HG02763 (cell line): ENCODE results near the gene CFAP52.
"Not testable (repeated sequence)": the region's sequence is repeated elsewhere in the genome, so short reads cannot be mapped to it uniquely, and the experiment has no call there.

Experiments
- ATAC-seq: cut with Tn5 transposase; IDR thresholded peaks from one replicate; pipeline ENCODE4 v1.9.1; 2021; ENCODE audit warnings: mild to moderate bottlenecking, moderate library complexity; ENCODE audit not compliant: unreplicated experiment

The CFAP52 gene

GRCh38 chr17:9576521-9577372, at the start of gene CFAP52:
Gene CFAP52, plus strand, starts transcription at chr17:9576642. Its CDS starts 54 bp downstream, at chr17:9576696.
- ATAC-seq, result no peak

- ATAC-seq, result no peak
Observed at GRCh38 chr17:9527788-9528187, 48.7 kb upstream of the CFAP52 start.

DNA sequence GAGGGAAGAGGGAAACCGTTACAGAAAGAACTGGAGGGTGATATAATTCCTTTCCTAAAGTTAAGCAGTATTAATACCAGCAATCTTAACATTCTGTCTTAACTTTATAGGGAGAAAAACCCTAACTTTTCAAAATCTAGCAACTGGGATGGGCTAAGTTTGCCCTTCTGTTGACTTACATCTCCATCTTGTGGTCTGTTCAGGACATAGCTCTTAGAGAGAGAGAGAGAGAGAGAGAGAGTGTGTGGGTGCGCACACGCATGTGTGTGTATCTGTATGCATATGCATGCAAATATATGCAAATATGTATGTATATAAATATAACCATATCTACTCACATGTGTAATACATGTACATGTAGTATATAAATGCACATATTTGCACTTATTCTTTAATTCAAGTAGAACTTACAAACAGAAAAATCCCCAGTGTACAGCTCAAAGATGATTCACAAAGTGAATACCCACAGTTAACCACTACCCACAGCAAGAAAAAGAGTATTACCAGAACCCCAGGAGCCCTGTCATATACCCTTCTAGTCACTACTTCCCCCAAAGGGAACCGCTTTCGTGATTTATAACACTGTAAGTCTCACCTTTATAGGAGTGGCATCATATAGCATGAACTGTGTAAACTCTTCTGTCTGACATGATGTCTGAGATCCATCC, 47.3 kb upstream of the CFAP52 start:
- ATAC-seq, result no peak

- no peak for ATAC-seq
Observed at GRCh38 chr17:9531034-9531433, 45.4 kb upstream of the CFAP52 start.

- no peak for ATAC-seq
Observed at GRCh38 chr17:9532715-9533114, 43.7 kb upstream of the CFAP52 start.

GRCh38 chr17:9533441-9533840, 43.0 kb upstream of the CFAP52 start:
- ATAC-seq, result no peak

DNA sequence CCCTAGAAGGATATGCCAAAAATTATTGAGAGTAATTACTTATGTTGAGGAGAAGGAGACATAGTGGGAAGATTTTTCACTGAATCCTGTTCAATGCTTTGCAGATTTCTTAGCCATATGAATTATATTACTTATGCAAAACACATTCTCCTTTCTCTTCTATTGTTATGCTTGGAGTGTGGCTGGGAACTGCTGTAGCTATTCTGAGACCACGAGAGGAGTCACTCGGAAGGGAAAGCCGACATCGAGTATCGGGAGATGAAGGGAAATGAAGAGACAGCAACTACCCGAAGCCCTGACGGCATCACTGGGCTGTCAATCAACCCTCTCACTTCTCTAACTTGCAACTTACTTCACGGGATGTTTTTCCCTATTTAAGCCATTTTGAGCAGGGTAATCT, 40.4 kb upstream of the CFAP52 start:
- ATAC-seq, result no peak

GRCh38 chr17:9537177-9537776, 39.2 kb upstream of the CFAP52 start:
- no peak for ATAC-seq

- no peak for ATAC-seq
Observed at GRCh38 chr17:9538626-9539025, 37.8 kb upstream of the CFAP52 start.

- no peak for ATAC-seq
Observed at GRCh38 chr17:9541718-9542117, 34.7 kb upstream of the CFAP52 start.

- ATAC-seq, result no peak
Observed at GRCh38 chr17:9544221-9544620, 32.2 kb upstream of the CFAP52 start.

DNA sequence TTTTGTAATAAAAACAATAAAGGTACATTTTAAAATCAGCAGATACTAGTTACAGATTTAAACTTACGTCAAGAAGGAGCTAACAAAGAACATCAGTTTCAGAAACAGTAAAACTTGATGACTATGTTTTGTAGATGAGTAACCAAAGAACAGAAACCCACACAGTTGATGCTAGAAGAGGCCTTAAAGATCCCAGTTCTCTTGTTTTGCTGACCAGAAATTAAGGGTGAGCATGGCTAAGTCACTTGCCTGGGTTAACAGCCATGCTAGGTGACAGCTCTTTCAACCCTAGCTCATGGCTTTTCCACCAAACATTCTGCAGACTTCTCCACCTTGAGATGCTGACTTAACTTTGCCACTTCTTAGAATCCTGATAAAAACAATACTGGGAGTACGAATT, 27.2 kb upstream of the CFAP52 start:
- no peak for ATAC-seq

GRCh38 chr17:9553181-9553580, 23.3 kb upstream of the CFAP52 start:
- ATAC-seq, result no peak

- no peak for ATAC-seq
Observed at GRCh38 chr17:9553596-9553995, 22.8 kb upstream of the CFAP52 start.

- not testable (repeated sequence) for ATAC-seq
Observed at GRCh38 chr17:9554715-9555114, 21.7 kb upstream of the CFAP52 start.

GRCh38 chr17:9557161-9557755, 19.2 kb upstream of the CFAP52 start:
- ATAC-seq, result no peak

GRCh38 chr17:9557857-9558256, 18.6 kb upstream of the CFAP52 start:
- no peak for ATAC-seq

DNA sequence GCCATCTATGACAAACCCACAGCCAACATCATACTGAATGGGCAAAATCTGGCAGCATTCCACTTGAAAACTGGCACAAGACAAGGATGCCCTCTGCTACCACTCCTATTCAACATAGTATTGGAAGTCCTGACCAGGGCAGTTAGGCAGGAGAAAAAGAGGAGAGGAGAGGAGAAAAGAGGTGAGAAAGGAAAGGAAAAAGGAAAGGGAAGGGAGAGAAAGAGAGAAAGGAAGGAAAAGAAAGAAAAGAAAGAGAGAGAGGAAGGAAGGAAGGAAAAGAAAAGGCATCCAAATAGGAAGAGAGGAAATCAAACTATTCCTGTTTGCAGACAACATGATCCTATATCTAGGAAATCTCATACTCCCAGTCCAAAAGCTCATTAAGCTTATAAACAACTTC, 12.3 kb upstream of the CFAP52 start:
- no peak for ATAC-seq

GRCh38 chr17:9566067-9566466, 10.4 kb upstream of the CFAP52 start:
- ATAC-seq, result no peak

DNA sequence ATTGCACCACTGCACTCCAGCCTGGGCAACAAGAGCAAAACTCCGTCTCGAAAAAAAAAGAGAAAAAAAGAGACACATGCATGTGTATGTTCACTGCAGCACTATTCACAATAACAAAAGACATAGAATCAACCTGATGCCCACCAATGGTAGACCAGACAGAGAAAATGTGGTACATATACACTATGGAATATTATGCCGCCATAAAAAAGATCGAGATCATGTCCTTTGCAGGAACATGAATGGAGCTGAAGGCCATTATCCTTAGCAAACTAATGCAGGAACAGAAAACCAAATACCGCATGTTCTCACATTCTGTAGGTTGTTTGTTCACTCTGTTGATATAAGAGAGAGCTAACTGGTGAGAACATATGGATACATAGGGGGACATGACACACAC, 9.7 kb upstream of the CFAP52 start:
- ATAC-seq, result not testable (repeated sequence)

GRCh38 chr17:9568004-9568403, 8.4 kb upstream of the CFAP52 start:
- no peak for ATAC-seq
